Skeletal muscle tissue (tissue), 4 donors: ENCODE measurements around the gene DGKD. TPM values are rescaled to one million over a fixed set of nuclear protein-coding genes. Genes with fewer than 3 reads are reported as not detected.

Experiments
- H3K27ac ChIP-seq: one replicate; pipeline ENCODE4 v1.7.0; 2013; ENCODE audit warnings: mild to moderate bottlenecking, low read depth, low read length, inconsistent platforms
- H3K27me3 ChIP-seq, 3 donors: one replicate each; pipeline ENCODE4 v1.7.0; 2013; ENCODE audit warnings: low read length in 3 of 3; ENCODE audit not compliant: control insufficient read depth in 3 of 3, insufficient read depth in 3 of 3
- H3K36me3 ChIP-seq, 3 donors: one replicate each; pipeline ENCODE4 v1.7.0; 2013; ENCODE audit warnings: low read length in 3 of 3; ENCODE audit not compliant: control insufficient read depth in 3 of 3, insufficient read depth in 3 of 3
- H3K4me1 ChIP-seq, 3 donors: one replicate each; pipeline ENCODE4 v1.7.0; 2013; ENCODE audit warnings: low read length in 3 of 3, mild to moderate bottlenecking in 3 of 3; ENCODE audit not compliant: control insufficient read depth in 3 of 3, insufficient read depth in 3 of 3
- H3K4me3 ChIP-seq, 3 donors: one replicate each; pipeline ENCODE4 v1.7.0; 2013; ENCODE audit warnings: low read length in 3 of 3
- H3K9ac ChIP-seq, 3 donors: one replicate each; pipeline ENCODE4 v1.7.0; 2013; ENCODE audit warnings: low read length in 3 of 3, mild to moderate bottlenecking in 3 of 3, moderate library complexity in 2 of 3, low read depth in 1 of 3
- H3K9me3 ChIP-seq, 3 donors: one replicate each; pipeline ENCODE4 v1.7.0; 2013; ENCODE audit warnings: low read length in 3 of 3; ENCODE audit not compliant: control insufficient read depth in 3 of 3
- total RNA-seq: library from RNA; depleted of rRNA; stranded (reverse); fragments of >200 nt; gene quantifications from one replicate; pipeline ENCODE4 v1.2.3, GENCODE V29; 2014
- donor health status: Osteomylitis.

DGKD gene
- total RNA-seq, 1 donor from 2014 or later = 17.2 TPM

- H3K27ac ChIP-seq = peak overlapping the region; percentile 98
- H3K4me1 ChIP-seq = peaks cover 71 to 73% (median 73%) of the 10 kb centered on the region in 3 donors
- peak overlapping the region; percentile 54 to 89 (median 83) for H3K4me3 ChIP-seq
Observed at GRCh38 chr2:233422050-233422639, 67.9 kb downstream of the DGKD start.

GRCh38 chr2:233422649-233423551 is 68.6 kb downstream of the DGKD start:
- H3K27ac ChIP-seq = peak overlapping the region; percentile 98
- no peaks in the 10 kb centered on the region for H3K27me3 ChIP-seq
- peak overlapping the region; percentile 54 to 89 (median 83) for H3K4me3 ChIP-seq
- H3K9ac ChIP-seq = peak overlapping the region; percentile 17 to 94 (median 94)
- no peaks in the 10 kb centered on the region for H3K9me3 ChIP-seq
- H3K36me3 ChIP-seq = peaks cover 0 to 6% (median 3%) of the 10 kb centered on the region in 3 donors
- H3K4me1 ChIP-seq = peaks cover 74 to 81% (median 78%) of the 10 kb centered on the region in 3 donors

More at GRCh38 chr2:233422050-233422639, 67.9 kb downstream of the DGKD start:
- Histone ChIP-seq H3K36me3 (peaks cover 0 to 6% (median 3%) of the 10 kb centered on the region in 3 donors), H3K9ac (peak overlapping the region; percentile 17 to 94 (median 94)), H3K9me3 (no peaks in the 10 kb centered on the region), H3K27me3 (no peaks in the 10 kb centered on the region)

DNA sequence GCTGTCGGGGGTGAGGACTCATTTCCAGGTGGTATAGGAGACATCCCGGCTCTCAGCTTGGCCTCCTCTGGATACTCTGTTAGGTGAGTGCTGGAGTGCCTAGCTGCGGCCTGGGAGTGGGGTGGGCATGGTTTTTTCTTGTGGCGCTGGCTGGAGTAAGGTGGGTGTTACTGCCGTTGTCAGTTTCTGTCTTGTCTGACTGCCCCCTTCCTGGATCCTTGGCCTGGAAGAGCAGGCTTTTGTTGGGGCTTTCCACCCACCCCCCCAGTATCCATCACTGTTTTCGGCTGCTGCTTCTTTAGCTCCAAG is 69.2 kb downstream of the DGKD start:
- Histone ChIP-seq H3K9me3 (no peaks in the 10 kb centered on the region), H3K36me3 (peaks cover 0 to 6% (median 3%) of the 10 kb centered on the region in 3 donors), H3K4me1 (peaks cover 74 to 81% (median 80%) of the 10 kb centered on the region in 3 donors), H3K4me3 (peak overlapping the region; percentile 25 to 83 (median 46)), H3K27ac (peak overlapping the region; percentile 98), H3K27me3 (no peaks in the 10 kb centered on the region), H3K9ac (peak overlapping the region; percentile 1 to 94 (median 60))

DNA sequence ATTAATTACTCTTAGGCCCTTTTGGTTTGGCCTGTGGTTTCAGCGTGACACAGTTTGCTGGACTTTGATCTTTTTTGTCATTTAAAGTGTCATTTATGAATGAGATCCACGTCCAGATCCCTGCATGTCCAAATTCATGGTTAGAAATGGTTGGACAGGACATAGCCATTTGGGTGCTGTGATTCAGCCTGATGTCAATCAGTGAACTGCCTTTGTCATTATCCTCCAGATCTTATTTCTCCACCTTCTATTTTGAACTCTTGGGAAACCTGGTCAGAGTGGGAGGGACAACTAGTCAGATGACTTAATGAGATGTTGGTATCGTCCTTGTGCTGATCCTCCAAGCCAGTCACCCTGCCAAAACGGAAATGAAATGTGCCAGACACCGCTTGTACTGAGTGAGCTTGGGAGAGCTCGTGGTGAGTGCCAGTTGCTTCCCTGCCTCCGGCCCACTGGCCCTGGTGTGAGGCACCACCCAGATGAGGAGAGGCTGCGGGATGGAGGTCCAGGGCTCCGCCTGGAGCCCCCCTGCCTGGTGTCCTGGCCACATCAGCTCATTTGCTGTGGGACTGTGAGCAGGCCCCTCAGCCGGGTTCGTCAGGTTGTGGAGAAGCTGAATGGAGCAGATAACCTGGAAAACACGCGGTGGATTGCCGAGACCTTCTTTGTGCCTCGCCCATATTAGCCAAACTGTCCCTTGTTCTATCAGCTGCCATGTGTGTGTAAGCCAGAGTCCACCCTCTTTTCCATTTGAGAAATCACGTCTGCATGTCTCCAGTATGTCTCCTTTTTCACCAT is 70.1 kb downstream of the DGKD start:
- peak overlapping the region; percentile 30 to 83 (median 49) for H3K4me3 ChIP-seq
- peaks cover 79% of the 10 kb centered on the region in 3 donors for H3K4me1 ChIP-seq
- H3K36me3 ChIP-seq = peaks cover 0 to 6% (median 3%) of the 10 kb centered on the region in 3 donors
- no peaks in the 10 kb centered on the region for H3K9me3 ChIP-seq
- H3K27ac ChIP-seq = peak overlapping the region; percentile 98
- no peaks in the 10 kb centered on the region for H3K27me3 ChIP-seq
- H3K9ac ChIP-seq = peak overlapping the region; percentile 47 to 94 (median 63)

GRCh38 chr2:233426619-233427342 is 72.5 kb downstream of the DGKD start:
- no peaks in the 10 kb centered on the region for H3K27me3 ChIP-seq
- peak overlapping the region; percentile 98 for H3K27ac ChIP-seq
- peaks cover 72 to 76% (median 72%) of the 10 kb centered on the region in 3 donors for H3K4me1 ChIP-seq
- H3K36me3 ChIP-seq = peaks cover 0 to 3% (median 0%) of the 10 kb centered on the region in 3 donors
- peak overlapping the region in 2 of 3 donors; percentile 18 to 39 for H3K9ac ChIP-seq
- no peaks in the 10 kb centered on the region for H3K9me3 ChIP-seq
- H3K4me3 ChIP-seq = peak overlapping the region in 1 of 3 donors; percentile 30

GRCh38 chr2:233428008-233428407 is 73.7 kb downstream of the DGKD start:
- peaks cover 0 to 3% (median 0%) of the 10 kb centered on the region in 3 donors for H3K36me3 ChIP-seq
- H3K27me3 ChIP-seq = no peaks in the 10 kb centered on the region
- H3K9ac ChIP-seq = peak overlapping the region in 2 of 3 donors; percentile 37 to 75
- peak overlapping the region; percentile 98 for H3K27ac ChIP-seq
- peaks cover 60 to 66% (median 60%) of the 10 kb centered on the region in 3 donors for H3K4me1 ChIP-seq
- H3K9me3 ChIP-seq = no peaks in the 10 kb centered on the region
- H3K4me3 ChIP-seq = peak overlapping the region in 2 of 3 donors; percentile 22 to 57

GRCh38 chr2:233428438-233428837 is 74.1 kb downstream of the DGKD start:
- H3K27ac ChIP-seq = peak overlapping the region; percentile 98
- H3K4me1 ChIP-seq = peaks cover 56 to 62% (median 56%) of the 10 kb centered on the region in 3 donors
- peak overlapping the region; percentile 24 to 75 (median 37) for H3K9ac ChIP-seq
- no peaks in the 10 kb centered on the region for H3K9me3 ChIP-seq
- H3K27me3 ChIP-seq = no peaks in the 10 kb centered on the region
- H3K36me3 ChIP-seq = no peaks in the 10 kb centered on the region
- peak overlapping the region; percentile 22 to 57 (median 44) for H3K4me3 ChIP-seq

- H3K9me3 ChIP-seq = no peaks in the 10 kb centered on the region
- H3K4me3 ChIP-seq = peak overlapping the region; percentile 58 to 66 (median 61)
- peaks cover 0 to 2% (median 0%) of the 10 kb centered on the region in 3 donors for H3K36me3 ChIP-seq
- peaks cover 52 to 60% (median 55%) of the 10 kb centered on the region in 3 donors for H3K4me1 ChIP-seq
- H3K27ac ChIP-seq = peak overlapping the region; percentile 98
- H3K27me3 ChIP-seq = no peaks in the 10 kb centered on the region
- peak overlapping the region; percentile 85 to 90 (median 89) for H3K9ac ChIP-seq
Observed at GRCh38 chr2:233429175-233429897, 75.0 kb downstream of the DGKD start.
